OCI-LY3 (cell line): ENCODE data around the gene CCS.

ENCODE experiments used
- H2AFZ ChIP-seq: fragments of 200-600, 300-600 bp; shearing (Covaris generic); 2 replicates; pipeline ENCODE4 v1.6.0; 2014; ENCODE audit warnings: antibody characterized with exemption, low read depth, low read length
- H3K27ac ChIP-seq: fragments of 200-600, 300-600 bp; sonication (generic); 2 replicates; pipeline ENCODE4 v1.5.1; 2014; ENCODE audit warnings: mild to moderate bottlenecking, low read length, moderate library complexity, mixed read lengths
- H3K27me3 ChIP-seq: fragments of 200-600, 300-600 bp; sonication (generic); 2 replicates; pipeline ENCODE4 v1.6.1; 2014; ENCODE audit warnings: low read depth, low read length, mixed read lengths
- H3K36me3 ChIP-seq: fragments of 200-600, 300-600 bp; sonication (generic); replicated peaks from 2 replicates; pipeline ENCODE3; 2014; ENCODE audit warnings: low read depth, low read length, mixed read lengths
- H3K4me1 ChIP-seq: fragments of 300-600, 200-600 bp; sonication (generic); 2 replicates; pipeline ENCODE4 v1.6.1; 2014; ENCODE audit warnings: low read length, mixed read lengths
- H3K4me2 ChIP-seq: fragments of 200-600, 300-600 bp; sonication (generic); 2 replicates; pipeline ENCODE4 v1.6.1; 2014; ENCODE audit warnings: low read length, mixed read lengths
- H3K4me3 ChIP-seq: fragments of 300-600, 200-600 bp; sonication (generic); 2 replicates; pipeline ENCODE4 v1.5.1; 2014; ENCODE audit warnings: antibody characterized with exemption, mild to moderate bottlenecking, low read length, moderate library complexity
- H3K79me2 ChIP-seq: fragments of 300-600, 200-600 bp; shearing (Covaris generic); 2 replicates; pipeline ENCODE4 v1.6.1; 2014; ENCODE audit warnings: mild to moderate bottlenecking, low read length, mixed read lengths
- H3K9ac ChIP-seq: fragments of 300-600, 200-600 bp; shearing (Covaris generic); 2 replicates; pipeline ENCODE4 v1.6.0; 2014; ENCODE audit warnings: mild to moderate bottlenecking, low read length, moderate library complexity
- H3K9me3 ChIP-seq: fragments of 200-600, 300-600 bp; shearing (Covaris generic); 2 replicates; pipeline ENCODE4 v1.6.1; 2014; ENCODE audit warnings: low read length, mixed read lengths; ENCODE audit not compliant: insufficient read depth
- H4K20me1 ChIP-seq: fragments of 200-600, 300-600 bp; sonication (generic); 2 replicates; pipeline ENCODE4 v1.6.1; 2016; ENCODE audit warnings: low read length, mixed read lengths; ENCODE audit not compliant: insufficient read depth
- EZH2phosphoT487 ChIP-seq: fragments of 200-600 bp; shearing (Covaris generic); IDR thresholded peaks from 2 replicates; pipeline ENCODE4 v1.6.1; 2018; ENCODE audit warnings: antibody characterized with exemption, mixed run types, low read depth
- TF ChIP-seq, protein P1 (sequence below): fragments of 200-600, 300-600 bp; sonication (generic); IDR thresholded peaks from 2 replicates; pipeline ENCODE4 v1.5.1; 2014; ENCODE audit warnings: antibody characterized with exemption, low read length, low read depth

Gene CCS

GRCh38 chr11:66548774-66549630, 44.0 kb upstream of the CCS start:
- Histone ChIP-seq H3K9ac (no peak overlapping the region), H3K27ac (no peak overlapping the region), H3K4me1 (peaks cover 17% of the 10 kb centered on the region), H2AFZ (no peak overlapping the region), H3K9me3 (no peaks in the 10 kb centered on the region), H3K27me3 (0 out of 2 replicates have a peak, but pooled peaks cover 4% of the 10 kb centered on the region), H3K36me3 (no peaks in the 10 kb centered on the region), H4K20me1 (no peaks in the 10 kb centered on the region), H3K79me2 (no peaks in the 10 kb centered on the region; the same call in 1 of the 2 replicates), H3K4me3 (no peak overlapping the region), H3K4me2 (no peak overlapping the region)
- no peak for TF ChIP-seq EZH2phosphoT487
- TF ChIP-seq, protein P1, sequence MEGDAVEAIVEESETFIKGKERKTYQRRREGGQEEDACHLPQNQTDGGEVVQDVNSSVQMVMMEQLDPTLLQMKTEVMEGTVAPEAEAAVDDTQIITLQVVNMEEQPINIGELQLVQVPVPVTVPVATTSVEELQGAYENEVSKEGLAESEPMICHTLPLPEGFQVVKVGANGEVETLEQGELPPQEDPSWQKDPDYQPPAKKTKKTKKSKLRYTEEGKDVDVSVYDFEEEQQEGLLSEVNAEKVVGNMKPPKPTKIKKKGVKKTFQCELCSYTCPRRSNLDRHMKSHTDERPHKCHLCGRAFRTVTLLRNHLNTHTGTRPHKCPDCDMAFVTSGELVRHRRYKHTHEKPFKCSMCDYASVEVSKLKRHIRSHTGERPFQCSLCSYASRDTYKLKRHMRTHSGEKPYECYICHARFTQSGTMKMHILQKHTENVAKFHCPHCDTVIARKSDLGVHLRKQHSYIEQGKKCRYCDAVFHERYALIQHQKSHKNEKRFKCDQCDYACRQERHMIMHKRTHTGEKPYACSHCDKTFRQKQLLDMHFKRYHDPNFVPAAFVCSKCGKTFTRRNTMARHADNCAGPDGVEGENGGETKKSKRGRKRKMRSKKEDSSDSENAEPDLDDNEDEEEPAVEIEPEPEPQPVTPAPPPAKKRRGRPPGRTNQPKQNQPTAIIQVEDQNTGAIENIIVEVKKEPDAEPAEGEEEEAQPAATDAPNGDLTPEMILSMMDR, result no peak

- no peak overlapping the region for H3K4me3 ChIP-seq
Observed at GRCh38 chr11:66549696-66550095, 43.3 kb upstream of the CCS start.

GRCh38 chr11:66550887-66551286, 42.1 kb upstream of the CCS start:
- Histone ChIP-seq H3K27me3 (0 out of 2 replicates have a peak, but pooled peaks cover 4% of the 10 kb centered on the region), H2AFZ (no peak overlapping the region), H4K20me1 (no peaks in the 10 kb centered on the region), H3K79me2 (no peaks in the 10 kb centered on the region), H3K4me1 (peaks cover 8% of the 10 kb centered on the region), H3K9ac (no peak overlapping the region), H3K36me3 (no peaks in the 10 kb centered on the region), H3K4me3 (no peak overlapping the region), H3K27ac (no peak overlapping the region), H3K4me2 (no peak overlapping the region), H3K9me3 (no peaks in the 10 kb centered on the region)
- TF ChIP-seq EZH2phosphoT487, result no peak
- TF ChIP-seq, protein P1, result no peak

More at GRCh38 chr11:66549696-66550095, 43.3 kb upstream of the CCS start:
- 0 out of 2 replicates have a peak, but pooled peaks cover 4% of the 10 kb centered on the region for H3K27me3 ChIP-seq
- TF ChIP-seq, protein P1, result no peak
- H3K9me3 ChIP-seq, result no peaks in the 10 kb centered on the region
- no peak overlapping the region for H3K4me2 ChIP-seq
- no peak overlapping the region for H2AFZ ChIP-seq
- H3K9ac ChIP-seq, result no peak overlapping the region
- no peaks in the 10 kb centered on the region for H4K20me1 ChIP-seq
- no peaks in the 10 kb centered on the region for H3K36me3 ChIP-seq
- H3K27ac ChIP-seq, result no peak overlapping the region
- peaks cover 10% of the 10 kb centered on the region for H3K4me1 ChIP-seq
- no peaks in the 10 kb centered on the region; the same call in 1 of the 2 replicates for H3K79me2 ChIP-seq

DNA sequence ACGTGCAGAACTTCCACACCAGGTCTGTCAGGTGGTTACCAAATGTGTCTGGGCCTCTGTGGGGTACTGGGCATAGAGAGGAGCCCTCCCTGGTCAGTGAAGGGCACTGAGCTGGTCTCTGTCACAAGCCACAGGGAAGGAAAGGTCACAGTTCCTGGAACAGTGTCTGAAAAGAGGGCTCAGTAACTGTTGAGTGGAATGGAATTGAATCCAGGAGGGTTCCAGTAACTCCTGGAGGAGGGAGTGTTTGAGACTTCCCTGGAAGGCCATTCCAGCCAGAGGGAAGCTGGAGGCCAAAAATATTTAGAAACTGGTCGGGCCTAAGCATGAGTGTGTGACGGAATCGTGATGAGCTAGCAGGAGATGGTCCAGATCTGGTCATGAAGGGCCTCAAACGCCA, 38.4 kb upstream of the CCS start:
- Histone ChIP-seq H3K27ac (no peak overlapping the region), H2AFZ (no peak overlapping the region), H3K4me3 (no peak overlapping the region), H3K9me3 (no peaks in the 10 kb centered on the region), H3K4me2 (no peak overlapping the region), H3K9ac (no peak overlapping the region), H3K4me1 (no peaks in the 10 kb centered on the region), H3K79me2 (no peaks in the 10 kb centered on the region), H4K20me1 (no peaks in the 10 kb centered on the region), H3K36me3 (no peaks in the 10 kb centered on the region), H3K27me3 (no peaks in the 10 kb centered on the region)
- TF ChIP-seq, protein P1, result no peak
- TF ChIP-seq EZH2phosphoT487, result no peak
